Measurements from ENCODE around the gene C14orf132.

Gene C14orf132

GRCh38 chr14:96002498-96002884 is 36.7 kb upstream of the C14orf132 start:
- no peak for TF ChIP-seq REST (IDR thresholded peaks at IDR 0.05; ENCODE audit: insufficient read depth in 1 of 2, low read depth in 2 of 2, low read length in 2 of 2)
- no peak for TF ChIP-seq SIN3A (IDR thresholded peaks at IDR 0.05; ENCODE audit: borderline replicate concordance, insufficient read depth, low read length)

GRCh38 chr14:96011131-96011530 is 28.0 kb upstream of the C14orf132 start:
- no peak for TF ChIP-seq POLR2AphosphoS5 (IDR thresholded peaks at IDR 0.05; ENCODE audit: low read depth, low read length)
- no peak for TF ChIP-seq REST (IDR thresholded peaks at IDR 0.05; ENCODE audit: insufficient read depth in 1 of 2, low read depth in 2 of 2, low read length in 2 of 2)
- no peak for TF ChIP-seq SIN3A (IDR thresholded peaks at IDR 0.05; ENCODE audit: borderline replicate concordance, insufficient read depth, low read length)
- no peak for TF ChIP-seq FOXP2 (optimal IDR thresholded peaks at IDR 0.05; ENCODE audit: borderline replicate concordance, extremely low read depth, extremely low read length, insufficient read depth)
- TF ChIP-seq TAF1 (IDR thresholded peaks at IDR 0.05; ENCODE audit: borderline replicate concordance, insufficient read depth, low read length), result no peak

GRCh38 chr14:96011607-96012006 is 27.6 kb upstream of the C14orf132 start:
- TF ChIP-seq SIN3A (IDR thresholded peaks at IDR 0.05; ENCODE audit: borderline replicate concordance, insufficient read depth, low read length) (no peak), POLR2AphosphoS5 (IDR thresholded peaks at IDR 0.05; ENCODE audit: low read depth, low read length) (no peak), FOXP2 (optimal IDR thresholded peaks at IDR 0.05; ENCODE audit: borderline replicate concordance, extremely low read depth, extremely low read length, insufficient read depth) (no peak), TAF1 (IDR thresholded peaks at IDR 0.05; ENCODE audit: borderline replicate concordance, insufficient read depth, low read length) (no peak), REST (IDR thresholded peaks at IDR 0.05; ENCODE audit: insufficient read depth in 1 of 2, low read depth in 2 of 2, low read length in 2 of 2) (no peak)

- TF ChIP-seq FOXP2 (optimal IDR thresholded peaks at IDR 0.05; ENCODE audit: borderline replicate concordance, extremely low read depth, extremely low read length, insufficient read depth), result no peak
- TF ChIP-seq SIN3A (IDR thresholded peaks at IDR 0.05; ENCODE audit: borderline replicate concordance, insufficient read depth, low read length), result no peak
- no peak for TF ChIP-seq REST (IDR thresholded peaks at IDR 0.05; ENCODE audit: insufficient read depth in 1 of 2, low read depth in 2 of 2, low read length in 2 of 2)
- TF ChIP-seq TAF1 (IDR thresholded peaks at IDR 0.05; ENCODE audit: borderline replicate concordance, insufficient read depth, low read length), result no peak
- no peak for TF ChIP-seq POLR2AphosphoS5 (IDR thresholded peaks at IDR 0.05; ENCODE audit: low read depth, low read length)
These were observed 25.0 kb upstream of the C14orf132 start for GRCh38 chr14:96014176-96014575.

GRCh38 chr14:96016501-96017160 is 22.5 kb upstream of the C14orf132 start:
- TF ChIP-seq SIN3A (IDR thresholded peaks at IDR 0.05; ENCODE audit: borderline replicate concordance, insufficient read depth, low read length), result no peak
- no peak for TF ChIP-seq TAF1 (IDR thresholded peaks at IDR 0.05; ENCODE audit: borderline replicate concordance, insufficient read depth, low read length)
- TF ChIP-seq POLR2AphosphoS5 (IDR thresholded peaks at IDR 0.05; ENCODE audit: low read depth, low read length), result no peak
- no peak for TF ChIP-seq FOXP2 (optimal IDR thresholded peaks at IDR 0.05; ENCODE audit: borderline replicate concordance, extremely low read depth, extremely low read length, insufficient read depth)
- no peak for TF ChIP-seq REST (IDR thresholded peaks at IDR 0.05; ENCODE audit: insufficient read depth in 1 of 2, low read depth in 2 of 2, low read length in 2 of 2)
